C4-2B (cell line): ENCODE data around the gene NALCN.

Experiments used
- CTCF ChIP-seq: fragments of 450-650 bp; conservative IDR thresholded peaks from 2 replicates; pipeline ENCODE4 v1.5.1; 2017; ENCODE audit warnings: mild to moderate bottlenecking
- ZFX ChIP-seq: fragments of 450-650 bp; IDR thresholded peaks from 2 replicates; pipeline ENCODE4 v1.6.1; 2017

DNA sequence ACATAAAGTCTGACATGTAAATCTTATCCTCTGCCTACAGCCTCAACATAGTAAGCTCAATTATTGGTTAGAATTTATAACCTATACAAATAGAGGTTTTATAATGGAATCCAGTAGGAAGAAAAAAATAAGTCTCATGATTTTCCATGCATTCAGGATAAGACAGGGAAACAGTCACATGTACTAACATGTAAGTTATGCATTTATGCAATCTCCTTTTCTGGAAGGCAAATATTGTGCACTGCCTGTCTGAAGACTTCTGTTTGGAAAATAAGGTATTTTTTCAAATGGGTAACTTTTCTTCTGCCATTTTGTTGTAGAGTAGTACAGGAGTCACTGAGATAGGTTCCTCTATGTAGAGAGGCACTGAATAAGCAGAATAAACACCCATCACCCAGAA is 92.7 kb downstream of the NALCN start:
- no peak for TF ChIP-seq CTCF
- no peak for TF ChIP-seq ZFX
